ENCODE data around the gene ABHD16A.

ABHD16A gene

GRCh38 chr6:31722173-31722572 lies 19.0 kb upstream of the ABHD16A start:
- Histone ChIP-seq H3K4me3 (ENCODE audit: low read depth in 1 of 2, low read length in 2 of 2) (no peak overlapping the region), H3K36me3 (ENCODE audit: control insufficient read depth in 1 of 2, insufficient read depth in 2 of 2, low read length in 2 of 2) (peaks cover 0 to 15% of the 10 kb centered on the region in 2 donors), H3K9ac (ENCODE audit: low read depth in 1 of 2, low read length in 2 of 2) (no peak overlapping the region), H3K4me1 (ENCODE audit: control insufficient read depth in 1 of 2, insufficient read depth in 2 of 2, low read length in 2 of 2) (peaks cover 20 to 29% of the 10 kb centered on the region in 2 donors), H3K27ac (ENCODE audit: low read depth, low read length) (no peak overlapping the region), H3K9me3 (ENCODE audit: control insufficient read depth in 1 of 2, low read length in 2 of 2) (no peaks in the 10 kb centered on the region), H3K27me3 (ENCODE audit: control insufficient read depth in 1 of 2, insufficient read depth in 2 of 2, low read length in 2 of 2) (no peaks in the 10 kb centered on the region)

DNA sequence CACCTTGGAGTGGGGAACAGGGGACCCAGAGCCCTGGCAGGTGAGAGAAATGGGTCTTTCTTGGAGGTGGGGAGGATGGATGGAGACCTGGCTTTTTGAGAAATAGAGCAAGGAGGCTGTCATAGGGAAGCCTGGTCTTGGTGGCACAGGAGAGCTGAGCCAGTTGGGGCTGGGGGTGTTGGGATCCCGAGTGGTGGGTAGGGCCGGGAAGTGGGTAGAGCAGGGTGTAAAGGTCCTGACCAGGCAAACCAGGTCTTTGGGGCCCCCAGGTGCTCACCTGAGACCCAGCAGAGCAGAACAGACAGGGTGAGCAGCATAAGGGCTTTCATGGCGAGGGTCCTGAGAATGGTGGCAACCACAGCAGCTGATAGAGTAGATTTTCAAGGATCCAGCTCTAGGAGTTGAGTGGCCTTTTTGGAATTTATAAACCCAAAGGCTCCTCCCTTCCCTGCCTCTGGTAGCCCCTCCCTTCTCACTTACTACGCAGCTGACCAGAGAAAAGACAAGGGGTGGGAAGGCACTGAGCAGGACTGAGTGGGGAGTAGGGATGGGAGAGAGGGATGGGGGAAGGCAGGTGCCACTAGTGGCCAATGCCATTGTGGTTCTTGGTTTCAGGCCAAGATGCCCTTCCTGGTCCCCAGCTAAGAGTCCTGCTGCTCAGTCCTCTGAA lies 18.4 kb upstream of the ABHD16A start, which contains the start of gene LY6G6C:
LY6G6C (minus strand) TSS at position 396 of the 670 bp plus-strand sequence; CDS start at position 329, 67 bp downstream.
- no peak within 1 kb of the TSS for H3K27ac ChIP-seq (ENCODE audit: low read depth, low read length)
- peaks cover 16 to 23% of the 10 kb centered on the region in 2 donors for H3K4me1 ChIP-seq (ENCODE audit: control insufficient read depth in 1 of 2, insufficient read depth in 2 of 2, low read length in 2 of 2)
- no peak within 1 kb of the TSS for H3K9ac ChIP-seq (ENCODE audit: low read depth in 1 of 2, low read length in 2 of 2)
- H3K27me3 ChIP-seq (ENCODE audit: control insufficient read depth in 1 of 2, insufficient read depth in 2 of 2, low read length in 2 of 2): no peaks in the 10 kb centered on the region
- H3K9me3 ChIP-seq (ENCODE audit: control insufficient read depth in 1 of 2, low read length in 2 of 2): no peaks in the 10 kb centered on the region
- no peak within 1 kb of the TSS for H3K4me3 ChIP-seq (ENCODE audit: low read depth in 1 of 2, low read length in 2 of 2)
- H3K36me3 ChIP-seq (ENCODE audit: control insufficient read depth in 1 of 2, insufficient read depth in 2 of 2, low read length in 2 of 2): peaks cover 0 to 9% of the 10 kb centered on the region in 2 donors

DNA sequence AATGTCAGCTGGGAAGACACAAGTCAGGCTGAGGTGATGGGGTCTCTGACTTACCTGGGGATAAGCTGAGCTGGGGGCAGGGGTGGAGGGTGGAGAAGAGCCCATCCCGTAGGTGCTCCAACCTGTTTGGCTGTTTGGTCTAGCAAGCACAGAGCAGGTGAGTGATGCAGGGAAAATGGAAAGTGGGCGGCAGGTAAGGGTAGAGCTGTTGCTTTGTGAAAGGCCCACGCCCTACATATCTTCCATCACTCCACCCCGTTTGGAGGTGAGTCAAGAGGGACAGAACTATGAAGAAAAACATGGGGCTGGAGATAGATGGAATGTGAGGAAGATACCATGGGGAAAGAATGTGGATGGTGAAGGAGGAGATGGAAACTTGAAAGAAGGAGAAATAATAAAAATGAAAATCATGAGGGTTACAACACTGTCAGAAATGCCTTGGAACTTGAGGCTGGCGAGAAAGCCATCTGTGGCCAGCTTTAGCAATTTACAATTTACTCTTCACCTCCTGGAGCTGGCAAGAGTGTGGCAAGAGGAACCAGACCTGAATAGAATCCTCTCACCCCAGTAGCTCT lies 17.2 kb upstream of the ABHD16A start:
- no peaks in the 10 kb centered on the region for H3K36me3 ChIP-seq (ENCODE audit: control insufficient read depth in 1 of 2, insufficient read depth in 2 of 2, low read length in 2 of 2)
- H3K4me1 ChIP-seq (ENCODE audit: control insufficient read depth in 1 of 2, insufficient read depth in 2 of 2, low read length in 2 of 2): peaks cover 11 to 23% of the 10 kb centered on the region in 2 donors
- H3K4me3 ChIP-seq (ENCODE audit: low read depth in 1 of 2, low read length in 2 of 2): no peak overlapping the region
- H3K27me3 ChIP-seq (ENCODE audit: control insufficient read depth in 1 of 2, insufficient read depth in 2 of 2, low read length in 2 of 2): no peaks in the 10 kb centered on the region
- H3K27ac ChIP-seq (ENCODE audit: low read depth, low read length): no peak overlapping the region
- no peak overlapping the region for H3K9ac ChIP-seq (ENCODE audit: low read depth in 1 of 2, low read length in 2 of 2)
- no peaks in the 10 kb centered on the region for H3K9me3 ChIP-seq (ENCODE audit: control insufficient read depth in 1 of 2, low read length in 2 of 2)

- Histone ChIP-seq H3K27ac (ENCODE audit: low read depth, low read length) (no peak overlapping the region), H3K4me3 (ENCODE audit: low read depth in 1 of 2, low read length in 2 of 2) (no peak overlapping the region), H3K27me3 (ENCODE audit: control insufficient read depth in 1 of 2, insufficient read depth in 2 of 2, low read length in 2 of 2) (no peaks in the 10 kb centered on the region)
These were observed 15.9 kb upstream of the ABHD16A start for GRCh38 chr6:31719001-31719400.

DNA sequence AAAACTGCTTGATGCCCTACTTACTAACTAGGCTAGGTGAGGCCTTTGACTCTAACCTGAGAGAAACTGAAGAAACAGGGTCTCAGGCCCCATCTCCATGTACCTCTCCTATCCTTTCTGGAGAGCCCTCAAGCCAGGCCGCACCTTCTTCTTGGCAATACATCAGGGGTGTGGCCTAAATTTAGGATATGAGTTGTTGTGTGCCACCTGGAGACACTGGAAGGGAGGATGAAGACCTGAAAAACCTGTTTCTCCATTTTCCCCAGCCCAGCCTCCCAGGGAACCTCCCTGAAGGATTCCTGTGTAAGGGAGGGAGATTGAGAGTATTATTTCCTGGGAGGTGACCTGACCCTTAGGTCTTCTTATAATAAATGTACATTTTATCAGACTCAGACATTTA lies 15.1 kb upstream of the ABHD16A start:
- H3K27ac ChIP-seq (ENCODE audit: low read depth, low read length): no peak overlapping the region
- peaks cover 17 to 34% of the 10 kb centered on the region in 2 donors for H3K4me1 ChIP-seq (ENCODE audit: control insufficient read depth in 1 of 2, insufficient read depth in 2 of 2, low read length in 2 of 2)

More at GRCh38 chr6:31719001-31719400, 15.9 kb upstream of the ABHD16A start:
- Histone ChIP-seq H3K4me1 (ENCODE audit: control insufficient read depth in 1 of 2, insufficient read depth in 2 of 2, low read length in 2 of 2) (peaks cover 14 to 27% of the 10 kb centered on the region in 2 donors), H3K9me3 (ENCODE audit: control insufficient read depth in 1 of 2, low read length in 2 of 2) (no peaks in the 10 kb centered on the region), H3K36me3 (ENCODE audit: control insufficient read depth in 1 of 2, insufficient read depth in 2 of 2, low read length in 2 of 2) (no peaks in the 10 kb centered on the region), H3K9ac (ENCODE audit: low read depth in 1 of 2, low read length in 2 of 2) (peak overlapping the region in 1 of 2 donors; percentile 38)

GRCh38 chr6:31717499-31718222 lies 14.5 kb upstream of the ABHD16A start:
- H3K27ac ChIP-seq (ENCODE audit: low read depth, low read length): no peak overlapping the region
- peaks cover 17 to 34% of the 10 kb centered on the region in 2 donors for H3K4me1 ChIP-seq (ENCODE audit: control insufficient read depth in 1 of 2, insufficient read depth in 2 of 2, low read length in 2 of 2)
- H3K27me3 ChIP-seq (ENCODE audit: control insufficient read depth in 1 of 2, insufficient read depth in 2 of 2, low read length in 2 of 2): no peaks in the 10 kb centered on the region
- no peak overlapping the region for H3K9ac ChIP-seq (ENCODE audit: low read depth in 1 of 2, low read length in 2 of 2)
- H3K9me3 ChIP-seq (ENCODE audit: control insufficient read depth in 1 of 2, low read length in 2 of 2): no peaks in the 10 kb centered on the region
- H3K4me3 ChIP-seq (ENCODE audit: low read depth in 1 of 2, low read length in 2 of 2): no peak overlapping the region
- H3K36me3 ChIP-seq (ENCODE audit: control insufficient read depth in 1 of 2, insufficient read depth in 2 of 2, low read length in 2 of 2): no peaks in the 10 kb centered on the region

More for the DNA sequence above, 15.1 kb upstream of the ABHD16A start:
- Histone ChIP-seq H3K9ac (ENCODE audit: low read depth in 1 of 2, low read length in 2 of 2) (no peak overlapping the region), H3K4me3 (ENCODE audit: low read depth in 1 of 2, low read length in 2 of 2) (no peak overlapping the region), H3K27me3 (ENCODE audit: control insufficient read depth in 1 of 2, insufficient read depth in 2 of 2, low read length in 2 of 2) (no peaks in the 10 kb centered on the region), H3K36me3 (ENCODE audit: control insufficient read depth in 1 of 2, insufficient read depth in 2 of 2, low read length in 2 of 2) (no peaks in the 10 kb centered on the region), H3K9me3 (ENCODE audit: control insufficient read depth in 1 of 2, low read length in 2 of 2) (no peaks in the 10 kb centered on the region)

- Histone ChIP-seq H3K9ac (ENCODE audit: low read depth in 1 of 2, low read length in 2 of 2) (no peak within 1 kb of the TSS), H3K27me3 (ENCODE audit: control insufficient read depth in 1 of 2, insufficient read depth in 2 of 2, low read length in 2 of 2) (no peaks in the 10 kb centered on the region), H3K27ac (ENCODE audit: low read depth, low read length) (no peak within 1 kb of the TSS), H3K4me3 (ENCODE audit: low read depth in 1 of 2, low read length in 2 of 2) (no peak within 1 kb of the TSS), H3K36me3 (ENCODE audit: control insufficient read depth in 1 of 2, insufficient read depth in 2 of 2, low read length in 2 of 2) (no peaks in the 10 kb centered on the region), H3K4me1 (ENCODE audit: control insufficient read depth in 1 of 2, insufficient read depth in 2 of 2, low read length in 2 of 2) (peaks cover 27 to 51% of the 10 kb centered on the region in 2 donors), H3K9me3 (ENCODE audit: control insufficient read depth in 1 of 2, low read length in 2 of 2) (no peaks in the 10 kb centered on the region)
These were observed 12.2 kb upstream of the ABHD16A start, which contains the start of gene LY6G6D for GRCh38 chr6:31715022-31715958. Gene LY6G6D, plus strand, starts transcription at chr6:31715348. Its CDS starts 8 bp downstream, at chr6:31715356.

DNA sequence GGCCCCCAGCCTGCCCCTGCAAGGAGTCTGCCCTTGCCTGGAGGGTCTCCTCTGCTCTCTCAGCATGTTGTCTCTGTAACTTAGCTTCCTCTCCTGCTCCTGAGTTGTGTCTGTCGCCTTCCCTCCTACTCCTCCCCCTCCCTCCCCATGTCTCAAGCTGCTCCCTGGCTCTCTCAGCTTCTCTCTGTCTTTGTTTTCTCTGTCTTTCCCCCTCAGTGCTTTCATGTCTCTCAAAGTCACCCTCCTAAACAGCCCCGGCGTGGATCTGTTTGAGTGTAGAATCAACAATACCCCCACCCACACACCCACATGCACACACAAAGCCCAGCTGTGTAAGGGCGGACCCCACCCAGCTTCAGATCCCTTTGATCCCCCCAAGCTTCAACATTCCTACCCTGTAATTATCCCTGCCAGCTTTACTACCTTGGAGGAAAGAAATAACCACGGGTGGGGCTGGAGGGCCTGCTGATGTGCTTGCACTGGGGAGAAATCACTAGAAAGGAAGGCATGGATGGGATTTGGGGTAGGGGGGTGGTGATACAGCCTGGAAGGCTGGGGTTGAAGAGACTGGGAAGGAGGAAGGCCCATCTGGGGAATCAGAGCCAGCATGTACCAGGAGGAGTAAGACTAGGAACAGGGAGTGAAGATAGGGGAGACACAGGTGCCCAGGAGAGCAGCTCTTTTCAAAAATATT lies 11.0 kb upstream of the ABHD16A start:
- H3K27me3 ChIP-seq (ENCODE audit: control insufficient read depth in 1 of 2, insufficient read depth in 2 of 2, low read length in 2 of 2): no peaks in the 10 kb centered on the region
- H3K9ac ChIP-seq (ENCODE audit: low read depth in 1 of 2, low read length in 2 of 2): no peak overlapping the region
- no peaks in the 10 kb centered on the region for H3K36me3 ChIP-seq (ENCODE audit: control insufficient read depth in 1 of 2, insufficient read depth in 2 of 2, low read length in 2 of 2)
- no peak overlapping the region for H3K4me3 ChIP-seq (ENCODE audit: low read depth in 1 of 2, low read length in 2 of 2)
- peaks cover 27 to 46% of the 10 kb centered on the region in 2 donors for H3K4me1 ChIP-seq (ENCODE audit: control insufficient read depth in 1 of 2, insufficient read depth in 2 of 2, low read length in 2 of 2)
- no peaks in the 10 kb centered on the region for H3K9me3 ChIP-seq (ENCODE audit: control insufficient read depth in 1 of 2, low read length in 2 of 2)
- H3K27ac ChIP-seq (ENCODE audit: low read depth, low read length): no peak overlapping the region

GRCh38 chr6:31713465-31713864 lies 10.3 kb upstream of the ABHD16A start:
- no peaks in the 10 kb centered on the region for H3K9me3 ChIP-seq (ENCODE audit: control insufficient read depth in 1 of 2, low read length in 2 of 2)
- no peaks in the 10 kb centered on the region for H3K36me3 ChIP-seq (ENCODE audit: control insufficient read depth in 1 of 2, insufficient read depth in 2 of 2, low read length in 2 of 2)
- no peaks in the 10 kb centered on the region for H3K27me3 ChIP-seq (ENCODE audit: control insufficient read depth in 1 of 2, insufficient read depth in 2 of 2, low read length in 2 of 2)
- H3K27ac ChIP-seq (ENCODE audit: low read depth, low read length): no peak overlapping the region
- H3K9ac ChIP-seq (ENCODE audit: low read depth in 1 of 2, low read length in 2 of 2): no peak overlapping the region
- peaks cover 21 to 39% of the 10 kb centered on the region in 2 donors for H3K4me1 ChIP-seq (ENCODE audit: control insufficient read depth in 1 of 2, insufficient read depth in 2 of 2, low read length in 2 of 2)
- H3K4me3 ChIP-seq (ENCODE audit: low read depth in 1 of 2, low read length in 2 of 2): no peak overlapping the region

Measured in duodenal mucosa (tissue), 2 donors.